Femur (tissue), 1 donor: ENCODE results near the gene UVRAG.

Source experiments
- DNase-seq: peaks from one replicate; pipeline ENCODE4 v3.0.0-alpha.2; 2017

The UVRAG gene

GRCh38 chr11:76158394-76159302, 343.6 kb downstream of the UVRAG start:
- no peak for DNase-seq

GRCh38 chr11:76159303-76159937, 344.4 kb downstream of the UVRAG start:
- no peak for DNase-seq

GRCh38 chr11:76159983-76160661, 345.1 kb downstream of the UVRAG start:
- DNase-seq: no peak

GRCh38 chr11:76160856-76161255, 345.8 kb downstream of the UVRAG start:
- DNase-seq: no peak

GRCh38 chr11:76161261-76161961, 346.4 kb downstream of the UVRAG start:
- DNase-seq: peak; percentile 69

GRCh38 chr11:76162336-76163288, 347.6 kb downstream of the UVRAG start:
- DNase-seq: no peak

- no peak for DNase-seq
Observed at GRCh38 chr11:76163289-76163880, 348.4 kb downstream of the UVRAG start.

GRCh38 chr11:76164081-76164480, 349.1 kb downstream of the UVRAG start:
- DNase-seq: no peak

- no peak for DNase-seq
Observed at GRCh38 chr11:76164861-76165751, 350.1 kb downstream of the UVRAG start.

GRCh38 chr11:76166314-76166713, 351.3 kb downstream of the UVRAG start:
- DNase-seq: no peak

- peak; percentile 61 for DNase-seq
Observed at GRCh38 chr11:76167590-76167989, 352.6 kb downstream of the UVRAG start.

GRCh38 chr11:76169473-76169896, 354.5 kb downstream of the UVRAG start:
- no peak for DNase-seq

- DNase-seq: no peak
Observed at GRCh38 chr11:76170468-76170867, 355.5 kb downstream of the UVRAG start.

- no peak for DNase-seq
Observed at GRCh38 chr11:76172583-76172982, 357.6 kb downstream of the UVRAG start.

- no peak for DNase-seq
Observed at GRCh38 chr11:76173663-76174062, 358.7 kb downstream of the UVRAG start.

GRCh38 chr11:76174330-76174729, 359.3 kb downstream of the UVRAG start:
- no peak for DNase-seq

- no peak for DNase-seq
Observed at GRCh38 chr11:76175783-76176182, 360.8 kb downstream of the UVRAG start.

GRCh38 chr11:76176463-76176862, 361.5 kb downstream of the UVRAG start:
- no peak for DNase-seq

GRCh38 chr11:76177250-76177686, 362.3 kb downstream of the UVRAG start:
- no peak for DNase-seq

GRCh38 chr11:76179147-76179546, 364.1 kb downstream of the UVRAG start:
- DNase-seq: no peak
